Testis (tissue), 2 donors: Measurements from ENCODE around the gene ATP13A3.

ENCODE experiments used
- POLR2A ChIP-seq: fragments of 450-650 bp; IDR thresholded peaks from one replicate; pipeline ENCODE4 v1.6.1; 2017; ENCODE audit warnings: antibody characterized with exemption, mild to moderate bottlenecking, moderate library complexity
- TF ChIP-seq, protein P1 (sequence below), 3 experiments: fragments of 450-650 bp in 2 of 3; fragments of 200-600 bp in 1 of 3; sonication (generic) in 1 of 3; IDR thresholded peaks; one replicate each; pipeline ENCODE4 v1.5.1; 2016 to 2019; ENCODE audit warnings: antibody characterized with exemption in 3 of 3, mild to moderate bottlenecking in 2 of 3, moderate library complexity in 1 of 3

DNA sequence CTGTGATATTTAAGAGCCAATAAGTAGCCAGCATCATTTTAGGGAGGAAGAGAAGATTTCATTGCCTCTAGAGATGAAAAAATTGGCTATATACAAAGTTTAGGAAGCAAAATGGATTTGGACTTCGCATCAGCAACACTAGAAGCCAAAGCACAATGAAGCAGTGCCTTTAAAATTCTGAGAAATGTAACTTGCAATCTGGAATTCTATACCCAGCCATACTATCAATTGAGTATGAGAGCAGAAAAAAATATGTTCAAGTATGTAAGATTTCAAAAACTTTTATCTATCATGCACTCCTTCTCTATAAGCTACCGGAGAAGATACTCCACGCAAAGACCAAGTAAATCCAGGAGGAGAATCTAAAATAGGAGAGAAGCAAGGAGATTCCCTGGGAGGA lies 47.4 kb upstream of the ATP13A3 start:
- TF ChIP-seq, protein P1, sequence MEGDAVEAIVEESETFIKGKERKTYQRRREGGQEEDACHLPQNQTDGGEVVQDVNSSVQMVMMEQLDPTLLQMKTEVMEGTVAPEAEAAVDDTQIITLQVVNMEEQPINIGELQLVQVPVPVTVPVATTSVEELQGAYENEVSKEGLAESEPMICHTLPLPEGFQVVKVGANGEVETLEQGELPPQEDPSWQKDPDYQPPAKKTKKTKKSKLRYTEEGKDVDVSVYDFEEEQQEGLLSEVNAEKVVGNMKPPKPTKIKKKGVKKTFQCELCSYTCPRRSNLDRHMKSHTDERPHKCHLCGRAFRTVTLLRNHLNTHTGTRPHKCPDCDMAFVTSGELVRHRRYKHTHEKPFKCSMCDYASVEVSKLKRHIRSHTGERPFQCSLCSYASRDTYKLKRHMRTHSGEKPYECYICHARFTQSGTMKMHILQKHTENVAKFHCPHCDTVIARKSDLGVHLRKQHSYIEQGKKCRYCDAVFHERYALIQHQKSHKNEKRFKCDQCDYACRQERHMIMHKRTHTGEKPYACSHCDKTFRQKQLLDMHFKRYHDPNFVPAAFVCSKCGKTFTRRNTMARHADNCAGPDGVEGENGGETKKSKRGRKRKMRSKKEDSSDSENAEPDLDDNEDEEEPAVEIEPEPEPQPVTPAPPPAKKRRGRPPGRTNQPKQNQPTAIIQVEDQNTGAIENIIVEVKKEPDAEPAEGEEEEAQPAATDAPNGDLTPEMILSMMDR (IDR thresholded peaks at IDR 0.05), result no peak
- no peak for TF ChIP-seq POLR2A
